Activated T-cell treated with anti-CD3 and anti-CD28 coated beads for 24 hours (primary cell): ENCODE results near the gene PTER.

Source experiments
- DNase-seq: peaks from one replicate; pipeline ENCODE4 v3.0.0-alpha.2; 2020; ENCODE audit warnings: low read depth

PTER gene

GRCh38 chr10:16436758-16437539 is at the start of gene PTER:
Gene PTER, plus strand, starts transcription at chr10:16437010. Its CDS starts 47,375 bp downstream, at chr10:16484385.
- peak; percentile 99 for DNase-seq

- no peak for DNase-seq
Observed at GRCh38 chr10:16392531-16393069, 44.2 kb upstream of the PTER start.

GRCh38 chr10:16393271-16393858 is 43.4 kb upstream of the PTER start:
- no peak for DNase-seq

GRCh38 chr10:16401416-16401815 is 35.4 kb upstream of the PTER start:
- DNase-seq = no peak

GRCh38 chr10:16408379-16408778 is 28.4 kb upstream of the PTER start:
- no peak for DNase-seq

- DNase-seq = no peak
Observed at GRCh38 chr10:16417341-16417740, 19.5 kb upstream of the PTER start.

- no peak for DNase-seq
Observed at GRCh38 chr10:16423599-16423998, 13.2 kb upstream of the PTER start.

GRCh38 chr10:16425449-16425848 is 11.4 kb upstream of the PTER start:
- DNase-seq = no peak

GRCh38 chr10:16429539-16429938 is 7.3 kb upstream of the PTER start:
- no peak for DNase-seq

- no peak for DNase-seq
Observed at GRCh38 chr10:16436367-16436757, 448 bp upstream of the PTER start.

- no peak for DNase-seq
Observed at GRCh38 chr10:16437540-16437894, 707 bp downstream of the PTER start.

GRCh38 chr10:16439295-16439694 is 2.5 kb downstream of the PTER start:
- DNase-seq = no peak

GRCh38 chr10:16440396-16441133 is 3.8 kb downstream of the PTER start:
- DNase-seq = no peak

- DNase-seq = no peak
Observed at GRCh38 chr10:16441173-16441840, 4.5 kb downstream of the PTER start.

GRCh38 chr10:16442914-16443313 is 6.1 kb downstream of the PTER start:
- DNase-seq = no peak

- DNase-seq = no peak
Observed at GRCh38 chr10:16445770-16446469, 9.1 kb downstream of the PTER start.

- no peak for DNase-seq
Observed at GRCh38 chr10:16449454-16449853, 12.6 kb downstream of the PTER start.

- no peak for DNase-seq
Observed at GRCh38 chr10:16458166-16458955, 21.6 kb downstream of the PTER start.

- DNase-seq = no peak
Observed at GRCh38 chr10:16459423-16459939, 22.7 kb downstream of the PTER start.

GRCh38 chr10:16466001-16466400 is 29.2 kb downstream of the PTER start:
- no peak for DNase-seq

- peak; percentile 8 for DNase-seq
Observed at GRCh38 chr10:16470747-16471146, 33.9 kb downstream of the PTER start.
